ENCODE measurements around the gene CLCN3.
A peak's percentile ranks its signal among the peaks of the same experiment; 100 is the strongest.
"Not testable (repeated sequence)": the region's sequence is repeated elsewhere in the genome, so short reads cannot be mapped to it uniquely, and the experiment has no call there.

Gene CLCN3

GRCh38 chr4:169707958-169708643, 87.7 kb downstream of the CLCN3 start:
- ATAC-seq: no peak

- no peak for ATAC-seq
These were observed 95.4 kb downstream of the CLCN3 start for GRCh38 chr4:169715826-169716225.

- no peak for ATAC-seq
These were observed 96.3 kb downstream of the CLCN3 start for GRCh38 chr4:169716677-169717076.

- ATAC-seq: no peak
These were observed 100.2 kb downstream of the CLCN3 start for GRCh38 chr4:169720529-169720928.

GRCh38 chr4:169723207-169723965, 103.0 kb downstream of the CLCN3 start:
- no peak for ATAC-seq

GRCh38 chr4:169724260-169724659, 103.9 kb downstream of the CLCN3 start:
- no peak for ATAC-seq

- ATAC-seq: no peak
These were observed 107.2 kb downstream of the CLCN3 start for GRCh38 chr4:169727616-169728015.

- ATAC-seq: no peak
These were observed 110.2 kb downstream of the CLCN3 start for GRCh38 chr4:169730564-169730963.

GRCh38 chr4:169738604-169739003, 118.2 kb downstream of the CLCN3 start:
- not testable (repeated sequence) for ATAC-seq

- ATAC-seq: no peak
These were observed 121.2 kb downstream of the CLCN3 start for GRCh38 chr4:169741569-169741968.

GRCh38 chr4:169744601-169745000, 124.2 kb downstream of the CLCN3 start:
- ATAC-seq: no peak

- no peak for ATAC-seq
These were observed 124.9 kb downstream of the CLCN3 start for GRCh38 chr4:169745291-169745690.

GRCh38 chr4:169756971-169757574, 136.7 kb downstream of the CLCN3 start:
- no peak for ATAC-seq

GRCh38 chr4:169757575-169758184, 137.3 kb downstream of the CLCN3 start, which contains the start of gene HPF1:
Gene HPF1, minus strand, starts transcription at chr4:169757944. Its CDS starts 67 bp downstream, at chr4:169757877.
- peak; percentile 95 to 96 for ATAC-seq

GRCh38 chr4:169758401-169758962, 138.1 kb downstream of the CLCN3 start:
- no peak for ATAC-seq

GRCh38 chr4:169761846-169762245, 141.5 kb downstream of the CLCN3 start:
- ATAC-seq: no peak

- ATAC-seq: no peak
These were observed 145.5 kb downstream of the CLCN3 start for GRCh38 chr4:169765835-169766234.

- no peak for ATAC-seq
These were observed 146.4 kb downstream of the CLCN3 start for GRCh38 chr4:169766741-169767140.

GRCh38 chr4:169768385-169768784, 148.0 kb downstream of the CLCN3 start:
- no peak for ATAC-seq

- no peak for ATAC-seq
These were observed 150.0 kb downstream of the CLCN3 start for GRCh38 chr4:169770416-169770815.

- ATAC-seq: not testable (repeated sequence)
These were observed 151.2 kb downstream of the CLCN3 start for GRCh38 chr4:169771556-169772080.

All from activated CD4-positive, CD25-positive, alpha-beta regulatory T cell treated with anti-CD3 and anti-CD28 coated beads, Interleukin-2, amount 50 U/mL, for 24 hours (primary cell).